GM12892 (cell line): ENCODE measurements around the gene ADAMTSL3.

Experiments used
- POLR2A ChIP-seq: IDR thresholded peaks from 2 replicates; pipeline ENCODE4 v1.6.1; 2011; ENCODE audit warnings: low read depth, low read length, control low read depth
- POLR2AphosphoS5 ChIP-seq: IDR thresholded peaks from 2 replicates; pipeline ENCODE4 v1.6.1; 2011; ENCODE audit warnings: low read depth, low read length, control low read depth
- TAF1 ChIP-seq: IDR thresholded peaks from 2 replicates; pipeline ENCODE4 v1.6.1; 2011; ENCODE audit warnings: low read depth, mild to moderate bottlenecking, control low read depth, low read length, borderline replicate concordance

DNA sequence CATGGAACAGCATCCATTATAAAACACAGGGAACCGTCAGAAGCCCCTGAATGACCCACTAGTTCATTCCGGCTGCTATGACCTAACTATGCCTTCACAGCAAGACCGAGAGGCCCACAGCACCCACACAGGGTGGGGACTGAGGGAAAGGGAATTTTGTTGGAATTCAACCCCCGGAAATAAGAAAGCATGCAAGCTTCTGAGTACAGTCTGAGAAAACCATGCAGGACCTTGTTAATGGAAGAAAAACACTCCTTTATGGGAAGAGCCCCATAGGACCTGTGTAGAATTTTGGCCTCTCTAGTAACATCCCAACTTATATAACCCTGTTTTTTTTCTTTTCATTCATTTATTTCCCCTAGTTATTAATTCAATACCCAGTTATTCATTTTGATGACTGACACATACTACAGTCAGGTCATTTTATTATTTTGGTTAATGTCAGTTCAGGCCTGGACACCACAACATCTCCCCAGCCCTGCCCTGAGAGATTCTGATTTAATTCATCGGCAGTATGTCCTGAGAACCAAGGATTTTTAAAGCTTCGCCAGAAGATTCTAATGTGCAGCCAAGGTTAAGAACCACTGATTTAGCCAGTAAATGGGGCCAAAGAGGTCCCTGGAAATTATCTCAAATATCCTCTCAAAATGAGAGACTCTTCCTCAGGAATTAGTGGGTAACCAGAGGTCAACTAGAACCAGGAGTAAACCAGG is 350.0 kb downstream of the ADAMTSL3 start:
- TF ChIP-seq POLR2AphosphoS5: no peak
- TF ChIP-seq POLR2A: no peak
- TF ChIP-seq TAF1: no peak
